Testis (tissue), 3 donors: ENCODE results near the gene TPM3. TPM values are rescaled to one million over a fixed set of nuclear protein-coding genes. Genes with fewer than 3 reads are reported as not detected.

Source experiments
- DNase-seq: peaks from one replicate; pipeline ENCODE4 v3.0.0-alpha.2; 2019
- H3K27ac ChIP-seq, 2 donors: fragments of 200-600 bp; sonication (generic); one replicate each; pipeline ENCODE4 v1.5.1; 2019
- H3K27me3 ChIP-seq: fragments of 200-600 bp; sonication (generic); one replicate; pipeline ENCODE4 v1.5.1; 2019
- H3K36me3 ChIP-seq: fragments of 200-600 bp; sonication (generic); one replicate; pipeline ENCODE4 v1.5.1; 2017; ENCODE audit warnings: low read depth; ENCODE audit errors: missing control alignments
- H3K4me1 ChIP-seq: fragments of 200-600 bp; sonication (generic); one replicate; pipeline ENCODE4 v1.5.1; 2019
- H3K4me3 ChIP-seq, 2 donors: fragments of 200-600 bp; sonication (generic); one replicate each; pipeline ENCODE4 v1.5.1; 2017 to 2019
- H3K9me3 ChIP-seq: fragments of 200-600 bp; sonication (generic); one replicate; pipeline ENCODE4 v1.5.1; 2017
- CTCF ChIP-seq, 3 experiments: fragments of 450-650 bp in 2 of 3; fragments of 200-600 bp in 1 of 3; sonication (generic) in 1 of 3; IDR thresholded peaks; one replicate each; pipeline ENCODE4 v1.5.1; 2016 to 2019; ENCODE audit warnings: antibody characterized with exemption in 3 of 3, mild to moderate bottlenecking in 2 of 3, moderate library complexity in 1 of 3
- POLR2A ChIP-seq: fragments of 450-650 bp; IDR thresholded peaks from one replicate; pipeline ENCODE4 v1.6.1; 2017; ENCODE audit warnings: antibody characterized with exemption, mild to moderate bottlenecking, moderate library complexity
- WGBS, 2 donors: methylation state at CpG; one replicate each; pipeline ENCODE4 v1.1.5; 2018; 5-methylcytosine and 5-hydroxymethylcytosine counted together
- intact Hi-C: fragments of 100-400 bp; cut with DNase I; formaldehyde crosslinking; loops from one replicate; pipeline ENCODE4 v1.15.1; 2023; ENCODE audit warnings: low total_unique reads
- polyA plus RNA-seq: library from polyadenylated mRNA; stranded (reverse); fragments of 350-450 nt; fragmentation: Illumina TruSeq; extraction: RNeasy Lipid Tissue Mini Kit (QIAGEN cat#74804); gene quantifications from one replicate; pipeline ENCODE4 v1.2.3, GENCODE V29; 2014; ENCODE audit warnings: low read depth, low replicate concordance; ENCODE audit not compliant: insufficient read depth
- total RNA-seq, 2 donors: library from RNA; depleted of rRNA; stranded (reverse); fragments of >200 nt; gene quantifications; one replicate each; pipeline ENCODE4 v1.2.3, GENCODE V29; 2016

Gene TPM3
- total and polyA plus RNA-seq, 3 donors from 2014 or later: 266 to 356 (median 290) TPM

GRCh38 chr1:154186852-154187501, 4.9 kb downstream of the TPM3 start:
- intact Hi-C loops: no loop called here
- Histone ChIP-seq H3K9me3 (no peaks in the 10 kb centered on the region), H3K4me3 (no peak overlapping the region), H3K36me3 (no peaks in the 10 kb centered on the region), H3K27me3 (no peaks in the 10 kb centered on the region), H3K27ac (no peak overlapping the region), H3K4me1 (peaks cover 4% of the 10 kb centered on the region)
- 44% methylated on average over 2 of the region's 2 CpGs for WGBS, 2 donors
- no peak for DNase-seq
- no peak for TF ChIP-seq POLR2A
- no peak for TF ChIP-seq CTCF (IDR thresholded peaks at IDR 0.05)

- Histone ChIP-seq H3K36me3 (no peaks in the 10 kb centered on the region), H3K27me3 (no peaks in the 10 kb centered on the region), H3K4me1 (peaks cover 9% of the 10 kb centered on the region), H3K9me3 (no peaks in the 10 kb centered on the region), H3K27ac (no peak overlapping the region), H3K4me3 (no peak overlapping the region)
- peak; percentile 79 for DNase-seq
- TF ChIP-seq CTCF (IDR thresholded peaks at IDR 0.05): peak; percentile 16 to 53 (median 41)
- no peak for TF ChIP-seq POLR2A
- 69 to 88% methylated on average over 1 of the region's 1 CpG for WGBS, 2 donors
- intact Hi-C loops: no loop called here
Measured at GRCh38 chr1:154186177-154186576, 5.7 kb downstream of the TPM3 start.

GRCh38 chr1:154183046-154183915, 8.6 kb downstream of the TPM3 start:
- peak overlapping the region; percentile 92 to 96 for H3K4me3 ChIP-seq
- H3K4me1 ChIP-seq: peaks cover 37% of the 10 kb centered on the region
- H3K9me3 ChIP-seq: no peaks in the 10 kb centered on the region
- peak; percentile 98 for DNase-seq
- intact Hi-C loops: no loop called here
- 4 to 10% methylated on average over 16 to 41 of the region's 41 CpGs for WGBS, 2 donors
- H3K27me3 ChIP-seq: no peaks in the 10 kb centered on the region
- peak overlapping the region; percentile 76 to 89 for H3K27ac ChIP-seq
- no peaks in the 10 kb centered on the region for H3K36me3 ChIP-seq
- TF ChIP-seq CTCF (IDR thresholded peaks at IDR 0.05) (peak in 2 of 3 experiments; percentile 10 to 49), POLR2A (peak; percentile 99)

- Histone ChIP-seq H3K4me1 (peaks cover 45% of the 10 kb centered on the region), H3K27ac (peak overlapping the region; percentile 76 to 89), H3K36me3 (no peaks in the 10 kb centered on the region), H3K9me3 (no peaks in the 10 kb centered on the region), H3K4me3 (peak overlapping the region; percentile 92 to 96), H3K27me3 (no peaks in the 10 kb centered on the region)
- TF ChIP-seq CTCF (IDR thresholded peaks at IDR 0.05) (no peak), POLR2A (no peak)
- 0 to 1% methylated on average over 34 to 35 of the region's 35 CpGs for WGBS, 2 donors
- peak; percentile 82 for DNase-seq
- intact Hi-C loops: no loop called here
Measured at GRCh38 chr1:154182344-154183045, 9.4 kb downstream of the TPM3 start.
